ENCODE measurements around the gene AFAP1L1. TPM values are rescaled to one million over a fixed set of nuclear protein-coding genes. Genes with fewer than 3 reads are reported as not detected.

The AFAP1L1 gene
- polyA plus RNA-seq, 1 experiment: 1.8 TPM

- no peak for DNase-seq (ENCODE audit: low read depth, low spot score)
- ChIA-PET POLR2A (interaction anchor here (0.8 to 1.3 kb wide), 5 partner anchors 16 to 61 kb away, joined by 3 to 6 read pairs (median 4); no protein-coding TSS in a partner anchor), CTCF (interaction anchor here (0.5 to 7.2 kb wide), 37 partner anchors 8 to 639 kb away, joined by 3 to 90 read pairs (median 5); partner anchors contain the start of genes GRPEL2, IL17B and PCYOX1L)
Measured at GRCh38 chr5:149371296-149371962, 99.8 kb downstream of the AFAP1L1 start.

DNA sequence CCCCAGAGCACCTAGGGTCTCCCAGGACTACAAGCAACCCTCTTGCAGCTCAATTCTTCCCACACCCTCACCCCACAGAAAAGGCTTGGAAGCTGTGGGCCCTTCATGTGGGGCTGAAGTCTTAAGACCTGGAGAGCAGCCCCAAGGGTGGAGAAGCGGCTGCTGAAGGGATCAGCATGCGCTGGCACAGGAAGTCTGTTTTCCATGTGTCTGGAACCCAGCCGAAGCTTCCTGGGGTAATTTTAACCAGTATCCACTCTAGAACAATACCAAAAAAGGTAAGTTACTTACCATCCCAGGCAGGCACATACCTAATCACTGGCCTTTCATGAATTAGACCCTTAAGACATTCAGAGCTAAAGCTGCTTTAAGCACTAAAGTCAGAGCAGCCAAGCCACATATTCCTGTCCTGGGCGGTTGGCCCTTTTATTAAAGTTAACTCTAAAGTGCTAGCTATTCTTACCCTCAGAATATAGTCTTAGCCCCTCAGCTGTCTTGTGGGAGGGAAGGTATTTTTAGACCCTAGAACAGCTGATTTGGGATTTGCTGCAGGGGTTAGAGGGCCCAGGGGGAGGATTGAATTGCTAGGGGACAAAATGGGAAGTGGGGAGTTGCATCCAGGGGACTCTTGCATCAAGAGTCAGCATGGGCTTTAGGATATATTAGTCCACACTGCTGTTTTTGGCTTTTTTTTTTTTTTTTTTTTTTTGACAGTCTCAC is 100.6 kb downstream of the AFAP1L1 start:
- Histone ChIP-seq H3K27ac (ENCODE audit: low read depth, low read length) (no peak overlapping the region), H3K4me3 (ENCODE audit: low read depth, low read length) (no peak overlapping the region), H3K9me3 (ENCODE audit: control insufficient read depth, insufficient read depth, low read length) (no peaks in the 10 kb centered on the region), H3K27me3 (ENCODE audit: control insufficient read depth, insufficient read depth, low read length) (no peaks in the 10 kb centered on the region)
- TF ChIP-seq, protein P1, sequence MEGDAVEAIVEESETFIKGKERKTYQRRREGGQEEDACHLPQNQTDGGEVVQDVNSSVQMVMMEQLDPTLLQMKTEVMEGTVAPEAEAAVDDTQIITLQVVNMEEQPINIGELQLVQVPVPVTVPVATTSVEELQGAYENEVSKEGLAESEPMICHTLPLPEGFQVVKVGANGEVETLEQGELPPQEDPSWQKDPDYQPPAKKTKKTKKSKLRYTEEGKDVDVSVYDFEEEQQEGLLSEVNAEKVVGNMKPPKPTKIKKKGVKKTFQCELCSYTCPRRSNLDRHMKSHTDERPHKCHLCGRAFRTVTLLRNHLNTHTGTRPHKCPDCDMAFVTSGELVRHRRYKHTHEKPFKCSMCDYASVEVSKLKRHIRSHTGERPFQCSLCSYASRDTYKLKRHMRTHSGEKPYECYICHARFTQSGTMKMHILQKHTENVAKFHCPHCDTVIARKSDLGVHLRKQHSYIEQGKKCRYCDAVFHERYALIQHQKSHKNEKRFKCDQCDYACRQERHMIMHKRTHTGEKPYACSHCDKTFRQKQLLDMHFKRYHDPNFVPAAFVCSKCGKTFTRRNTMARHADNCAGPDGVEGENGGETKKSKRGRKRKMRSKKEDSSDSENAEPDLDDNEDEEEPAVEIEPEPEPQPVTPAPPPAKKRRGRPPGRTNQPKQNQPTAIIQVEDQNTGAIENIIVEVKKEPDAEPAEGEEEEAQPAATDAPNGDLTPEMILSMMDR (IDR thresholded peaks at IDR 0.05; ENCODE audit: low read depth, low read length): no peak
- POLR2A ChIA-PET: interaction anchor here (1.0 to 1.3 kb wide), 4 partner anchors 35 to 60 kb away, joined by 3 to 6 read pairs (median 4); no protein-coding TSS in a partner anchor
- DNase-seq (ENCODE audit: low read depth, low spot score): no peak
- CTCF ChIA-PET: interaction anchor here (0.5 to 7.2 kb wide), 35 partner anchors 9 to 639 kb away, joined by 3 to 90 read pairs (median 5); partner anchors contain the start of genes GRPEL2, IL17B and PCYOX1L

More at GRCh38 chr5:149371296-149371962, 99.8 kb downstream of the AFAP1L1 start:
- no peaks in the 10 kb centered on the region for H3K9me3 ChIP-seq (ENCODE audit: control insufficient read depth, insufficient read depth, low read length)
- no peak overlapping the region for H3K4me3 ChIP-seq (ENCODE audit: low read depth, low read length)
- H3K27ac ChIP-seq (ENCODE audit: low read depth, low read length): no peak overlapping the region
- TF ChIP-seq, protein P1 (IDR thresholded peaks at IDR 0.05; ENCODE audit: low read depth, low read length): peak; percentile 83
- H3K27me3 ChIP-seq (ENCODE audit: control insufficient read depth, insufficient read depth, low read length): no peaks in the 10 kb centered on the region

- H3K4me3 ChIP-seq (ENCODE audit: low read depth, low read length): no peak overlapping the region
- DNase-seq (ENCODE audit: low read depth, low spot score): no peak
- TF ChIP-seq, protein P1 (IDR thresholded peaks at IDR 0.05; ENCODE audit: low read depth, low read length): no peak
- no peak overlapping the region for H3K27ac ChIP-seq (ENCODE audit: low read depth, low read length)
- ChIA-PET CTCF (interaction anchor here (1.1 to 3.7 kb wide), 5 partner anchors 8 to 189 kb away, joined by 4 to 49 read pairs (median 8); partner anchors contain the start of gene IL17B), POLR2A (interaction anchor here (1.0 kb wide), 1 partner anchor 39 kb away, joined by 3 read pairs; no protein-coding TSS in a partner anchor)
- no peaks in the 10 kb centered on the region for H3K27me3 ChIP-seq (ENCODE audit: control insufficient read depth, insufficient read depth, low read length)
- H3K9me3 ChIP-seq (ENCODE audit: control insufficient read depth, insufficient read depth, low read length): no peaks in the 10 kb centered on the region
Measured at GRCh38 chr5:149372932-149373331, 101.3 kb downstream of the AFAP1L1 start.

DNA sequence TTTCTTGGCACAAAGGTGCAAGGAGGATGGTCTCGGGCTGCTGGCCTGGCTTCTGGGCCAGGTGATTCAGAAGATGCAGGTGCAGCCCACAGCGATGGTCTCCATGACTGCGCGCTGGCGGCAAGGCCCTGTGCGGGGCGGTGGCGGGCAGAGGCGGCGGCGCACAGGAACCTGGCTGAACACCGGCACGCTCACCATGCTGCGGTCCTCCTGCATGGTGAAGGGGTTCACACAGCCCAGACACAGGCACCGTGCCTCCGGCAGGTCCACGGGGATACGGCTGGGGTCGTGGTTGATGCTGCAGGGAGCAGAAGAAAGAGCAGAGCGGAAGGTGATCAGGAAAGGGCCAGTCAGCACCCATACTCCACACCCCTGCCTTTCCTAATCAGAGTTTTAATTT is 102.6 kb downstream of the AFAP1L1 start:
- no peaks in the 10 kb centered on the region for H3K27me3 ChIP-seq (ENCODE audit: control insufficient read depth, insufficient read depth, low read length)
- ChIA-PET POLR2A (no interaction called here), CTCF (interaction anchor here (2.4 kb wide), 1 partner anchor 190 kb away, joined by 7 read pairs; no protein-coding TSS in a partner anchor)

More for the DNA sequence above, 102.6 kb downstream of the AFAP1L1 start:
- Histone ChIP-seq H3K9me3 (ENCODE audit: control insufficient read depth, insufficient read depth, low read length) (no peaks in the 10 kb centered on the region), H3K4me3 (ENCODE audit: low read depth, low read length) (no peak overlapping the region), H3K27ac (ENCODE audit: low read depth, low read length) (no peak overlapping the region)
- no peak for DNase-seq (ENCODE audit: low read depth, low spot score)
- TF ChIP-seq, protein P1 (IDR thresholded peaks at IDR 0.05; ENCODE audit: low read depth, low read length): no peak
